ENCODE measurements around the gene FAM168A. TPM values are rescaled to one million over a fixed set of nuclear protein-coding genes. Genes with fewer than 3 reads are reported as not detected.

FAM168A gene
- total and polyA plus RNA-seq, 2 of the 8 experiments (the other 6 are each of a cell fraction or from before 2014, with no cell fraction given), result 17.1 to 21.6 TPM

GRCh38 chr11:73380331-73380730 is 217.6 kb downstream of the FAM168A start (continued):
- TF ChIP-seq CTCF (IDR thresholded peaks at IDR 0.05; ENCODE audit: control extremely low read depth in 1 of 3, insufficient read depth in 1 of 3, low read depth in 1 of 3, low read length in 3 of 3) (no peak), SP1 (IDR thresholded peaks at IDR 0.05; ENCODE audit: low read depth, low read length) (no peak), EGR1 (IDR thresholded peaks at IDR 0.05; ENCODE audit: borderline replicate concordance, low read depth, low read length) (no peak)

All from H1 (cell line).